ENCODE data around the gene RPF1.

DNA sequence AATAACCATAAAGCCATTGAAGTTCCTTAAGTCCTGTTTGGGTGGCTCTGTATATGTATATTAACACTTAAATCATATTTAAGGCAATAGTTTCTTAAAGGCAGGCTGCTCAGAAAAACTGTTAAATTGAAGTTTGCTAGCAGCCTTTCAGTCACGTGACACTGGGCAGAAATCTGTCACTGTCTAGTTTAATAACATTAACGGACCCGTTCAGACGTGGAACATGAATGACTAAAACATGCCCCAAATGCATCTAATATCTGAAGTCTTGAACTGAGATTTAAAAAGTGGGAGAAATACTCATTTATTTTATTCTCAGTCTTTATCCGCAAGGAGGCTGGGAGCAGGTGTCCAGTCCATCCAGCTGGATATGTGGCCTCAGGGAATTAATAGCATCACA lies 23.9 kb downstream of the RPF1 start:
- no peak for TF ChIP-seq POLR2A (IDR thresholded peaks at IDR 0.05; ENCODE audit: low read depth, low read length)
- no peak for TF ChIP-seq CTCF (conservative IDR thresholded peaks at IDR 0.05; ENCODE audit: low read depth, low read length)

Data from IMR-90 (cell line).